GM12892 (cell line): ENCODE results near the gene PRRX1.

Experiments
- POLR2A ChIP-seq: IDR thresholded peaks from 2 replicates; pipeline ENCODE4 v1.6.1; 2011; ENCODE audit warnings: low read depth, low read length, control low read depth
- POLR2AphosphoS5 ChIP-seq: IDR thresholded peaks from 2 replicates; pipeline ENCODE4 v1.6.1; 2011; ENCODE audit warnings: low read depth, low read length, control low read depth

DNA sequence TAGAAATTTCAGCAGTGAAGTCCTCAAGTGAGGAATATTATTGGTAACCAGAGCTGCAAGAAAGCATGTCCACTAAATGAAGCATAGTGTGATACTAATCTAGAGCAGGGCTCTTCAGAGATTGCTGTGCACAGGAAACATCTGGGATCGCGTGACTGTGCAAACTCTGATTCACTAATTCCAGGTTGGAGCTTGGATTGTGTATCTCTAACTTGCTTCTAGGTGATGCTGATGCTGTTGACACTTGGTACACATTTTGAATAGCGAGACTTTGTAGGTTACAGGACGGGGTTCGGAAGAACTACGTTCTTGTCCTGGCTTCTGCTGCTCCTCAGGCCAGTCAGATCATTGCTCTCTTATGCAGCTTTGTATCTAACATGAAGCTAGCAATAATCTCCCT is 66.5 kb downstream of the PRRX1 start:
- no peak for TF ChIP-seq POLR2A
- TF ChIP-seq POLR2AphosphoS5, result no peak
